Activated T-cell treated with anti-CD3 and anti-CD28 coated beads, Interleukin-2, amount 50 U/mL, for 72 hours (primary cell): ENCODE data around the gene ABCG2. TPM values are rescaled to one million over a fixed set of nuclear protein-coding genes. Genes with fewer than 3 reads are reported as not detected.
"Not testable (repeated sequence)": the region's sequence is repeated elsewhere in the genome, so short reads cannot be mapped to it uniquely, and the experiment has no call there.

Experiments
- ATAC-seq, 2 donors: fragments of 150-1000 bp; cut with Tn5 transposase; replicated peaks in 1 of 2; 2 replicates each; pipeline ENCODE4 v1.10.0; 2021; ENCODE audit warnings: moderate library complexity in 2 of 2, mild to moderate bottlenecking in 1 of 2
- DNase-seq, 2 donors: peaks; one replicate each; pipeline ENCODE4 v3.0.0; 2021 to 2022; ENCODE audit warnings: mixed read lengths in 1 of 2
- H3K27ac Mint-ChIP-seq: one replicate; pipeline ENCODE4 v1.8.0; 2022; ENCODE audit warnings: mild to moderate bottlenecking, moderate library complexity, mixed read lengths
- H3K27me3 Mint-ChIP-seq: one replicate; pipeline ENCODE4 v1.8.0; 2022; ENCODE audit warnings: low read depth, mixed read lengths
- H3K36me3 Mint-ChIP-seq, 2 donors: one replicate each; pipeline ENCODE4 v1.8.0; 2022; ENCODE audit warnings: mixed read lengths in 2 of 2, mild to moderate bottlenecking in 1 of 2; ENCODE audit not compliant: insufficient read depth in 2 of 2
- H3K4me1 Mint-ChIP-seq: one replicate; pipeline ENCODE4 v1.8.0; 2022; ENCODE audit warnings: low read depth, mixed read lengths
- H3K4me3 Mint-ChIP-seq, 2 donors: one replicate each; pipeline ENCODE4 v1.8.0; 2022; ENCODE audit warnings: mild to moderate bottlenecking in 2 of 2, mixed read lengths in 2 of 2, moderate library complexity in 2 of 2
- H3K9me3 Mint-ChIP-seq, 2 donors: one replicate each; pipeline ENCODE4 v1.8.0; 2022; ENCODE audit warnings: mixed read lengths in 2 of 2
- total RNA-seq, 2 donors: library from RNA; stranded (reverse); gene quantifications; one replicate each; pipeline ENCODE4 v1.2.3, GENCODE V29; 2022

The ABCG2 gene
- total RNA-seq, 2 donors from 2014 or later = 0.28 to 2.3 TPM

GRCh38 chr4:88158038-88158488, 376 bp downstream of the ABCG2 start:
- DNase-seq (no peak), ATAC-seq (peak; percentile 47 to 55)
- peaks cover 0 to under 1% of the 10 kb centered on the region in 2 donors for H3K9me3 Mint-ChIP-seq
- H3K4me1 Mint-ChIP-seq = peaks cover 15% of the 10 kb centered on the region
- H3K27me3 Mint-ChIP-seq = peaks cover 28% of the 10 kb centered on the region
- no peak overlapping the region for H3K27ac Mint-ChIP-seq
- no peaks in the 10 kb centered on the region for H3K36me3 Mint-ChIP-seq
- H3K4me3 Mint-ChIP-seq = peak overlapping the region; percentile 80 to 84

- not testable (repeated sequence) for H3K9me3 Mint-ChIP-seq, DNase-seq, H3K36me3 Mint-ChIP-seq, H3K27me3 Mint-ChIP-seq, H3K27ac Mint-ChIP-seq, ATAC-seq, H3K4me3 Mint-ChIP-seq, H3K4me1 Mint-ChIP-seq
Observed at GRCh38 chr4:88152331-88152730, 6.1 kb downstream of the ABCG2 start.

- no peaks in the 10 kb centered on the region for H3K4me1 Mint-ChIP-seq
- no peaks in the 10 kb centered on the region for H3K27me3 Mint-ChIP-seq
- H3K9me3 Mint-ChIP-seq = no peaks in the 10 kb centered on the region
- no peak for DNase-seq
- no peak overlapping the region for H3K4me3 Mint-ChIP-seq
- H3K36me3 Mint-ChIP-seq = no peaks in the 10 kb centered on the region
- ATAC-seq = no peak
- H3K27ac Mint-ChIP-seq = no peak overlapping the region
Observed at GRCh38 chr4:88148560-88148959, 9.9 kb downstream of the ABCG2 start.

- H3K4me1 Mint-ChIP-seq = no peaks in the 10 kb centered on the region
- no peak overlapping the region for H3K27ac Mint-ChIP-seq
- no peak for DNase-seq
- no peak overlapping the region for H3K4me3 Mint-ChIP-seq
- no peak for ATAC-seq
- no peaks in the 10 kb centered on the region for H3K27me3 Mint-ChIP-seq
- H3K9me3 Mint-ChIP-seq = no peaks in the 10 kb centered on the region
- no peaks in the 10 kb centered on the region for H3K36me3 Mint-ChIP-seq
Observed at GRCh38 chr4:88147799-88148217, 10.6 kb downstream of the ABCG2 start.

GRCh38 chr4:88146891-88147290, 11.5 kb downstream of the ABCG2 start:
- H3K4me1 Mint-ChIP-seq = no peaks in the 10 kb centered on the region
- no peaks in the 10 kb centered on the region for H3K36me3 Mint-ChIP-seq
- ATAC-seq (no peak), DNase-seq (no peak)
- no peaks in the 10 kb centered on the region for H3K27me3 Mint-ChIP-seq
- no peaks in the 10 kb centered on the region for H3K9me3 Mint-ChIP-seq
- no peak overlapping the region for H3K27ac Mint-ChIP-seq
- no peak overlapping the region for H3K4me3 Mint-ChIP-seq

- no peak overlapping the region for H3K27ac Mint-ChIP-seq
- no peak overlapping the region for H3K4me3 Mint-ChIP-seq
- DNase-seq (no peak), ATAC-seq (no peak)
- H3K27me3 Mint-ChIP-seq = no peaks in the 10 kb centered on the region
- no peaks in the 10 kb centered on the region for H3K36me3 Mint-ChIP-seq
- no peaks in the 10 kb centered on the region for H3K9me3 Mint-ChIP-seq
- H3K4me1 Mint-ChIP-seq = no peaks in the 10 kb centered on the region
Observed at GRCh38 chr4:88144866-88145300, 13.6 kb downstream of the ABCG2 start.

GRCh38 chr4:88144048-88144447, 14.4 kb downstream of the ABCG2 start:
- ATAC-seq (no peak), DNase-seq (no peak)
- Mint-ChIP-seq H3K4me3 (no peak overlapping the region), H3K27ac (no peak overlapping the region), H3K4me1 (no peaks in the 10 kb centered on the region), H3K27me3 (no peaks in the 10 kb centered on the region), H3K36me3 (no peaks in the 10 kb centered on the region), H3K9me3 (no peaks in the 10 kb centered on the region)

GRCh38 chr4:88143504-88143903, 14.9 kb downstream of the ABCG2 start:
- no peaks in the 10 kb centered on the region for H3K36me3 Mint-ChIP-seq
- H3K4me3 Mint-ChIP-seq = no peak overlapping the region
- H3K27me3 Mint-ChIP-seq = no peaks in the 10 kb centered on the region
- H3K4me1 Mint-ChIP-seq = no peaks in the 10 kb centered on the region
- DNase-seq (no peak), ATAC-seq (no peak)
- H3K9me3 Mint-ChIP-seq = no peaks in the 10 kb centered on the region
- H3K27ac Mint-ChIP-seq = no peak overlapping the region

GRCh38 chr4:88138561-88138960, 19.9 kb downstream of the ABCG2 start:
- no peaks in the 10 kb centered on the region for H3K36me3 Mint-ChIP-seq
- no peaks in the 10 kb centered on the region for H3K27me3 Mint-ChIP-seq
- no peaks in the 10 kb centered on the region for H3K9me3 Mint-ChIP-seq
- no peak overlapping the region for H3K27ac Mint-ChIP-seq
- no peak overlapping the region for H3K4me3 Mint-ChIP-seq
- no peak for ATAC-seq
- DNase-seq = no peak
- no peaks in the 10 kb centered on the region for H3K4me1 Mint-ChIP-seq

- Mint-ChIP-seq H3K36me3 (peaks cover 0 to 2% of the 10 kb centered on the region in 2 donors), H3K9me3 (no peaks in the 10 kb centered on the region), H3K27ac (no peak overlapping the region), H3K4me3 (no peak overlapping the region), H3K27me3 (no peaks in the 10 kb centered on the region), H3K4me1 (no peaks in the 10 kb centered on the region)
- ATAC-seq (no peak), DNase-seq (no peak)
Observed at GRCh38 chr4:88137112-88137511, 21.3 kb downstream of the ABCG2 start.

GRCh38 chr4:88136249-88136648, 22.2 kb downstream of the ABCG2 start:
- no peak overlapping the region for H3K27ac Mint-ChIP-seq
- DNase-seq (no peak), ATAC-seq (no peak)
- H3K9me3 Mint-ChIP-seq = no peaks in the 10 kb centered on the region
- H3K27me3 Mint-ChIP-seq = no peaks in the 10 kb centered on the region
- no peak overlapping the region for H3K4me3 Mint-ChIP-seq
- H3K36me3 Mint-ChIP-seq = peaks cover 0 to 2% of the 10 kb centered on the region in 2 donors
- H3K4me1 Mint-ChIP-seq = no peaks in the 10 kb centered on the region

GRCh38 chr4:88135356-88135663, 23.1 kb downstream of the ABCG2 start:
- peaks cover 0 to 2% of the 10 kb centered on the region in 2 donors for H3K36me3 Mint-ChIP-seq
- DNase-seq (no peak), ATAC-seq (no peak)
- H3K27me3 Mint-ChIP-seq = no peaks in the 10 kb centered on the region
- no peaks in the 10 kb centered on the region for H3K4me1 Mint-ChIP-seq
- H3K4me3 Mint-ChIP-seq = no peak overlapping the region
- H3K9me3 Mint-ChIP-seq = no peaks in the 10 kb centered on the region
- no peak overlapping the region for H3K27ac Mint-ChIP-seq

GRCh38 chr4:88134536-88135355, 23.7 kb downstream of the ABCG2 start:
- Mint-ChIP-seq H3K9me3 (no peaks in the 10 kb centered on the region), H3K36me3 (peaks cover 0 to 2% of the 10 kb centered on the region in 2 donors), H3K4me1 (no peaks in the 10 kb centered on the region), H3K27ac (no peak overlapping the region), H3K4me3 (no peak overlapping the region), H3K27me3 (no peaks in the 10 kb centered on the region)
- no peak for ATAC-seq
- DNase-seq = no peak

- Mint-ChIP-seq H3K4me1 (no peaks in the 10 kb centered on the region), H3K36me3 (peaks cover 0 to 2% of the 10 kb centered on the region in 2 donors), H3K27me3 (no peaks in the 10 kb centered on the region), H3K4me3 (no peak overlapping the region), H3K9me3 (no peaks in the 10 kb centered on the region), H3K27ac (no peak overlapping the region)
- no peak for ATAC-seq
- no peak for DNase-seq
Observed at GRCh38 chr4:88134111-88134510, 24.3 kb downstream of the ABCG2 start.
